CD14-positive monocyte (primary cell): ENCODE measurements around the gene NGLY1. TPM values are rescaled to one million over a fixed set of nuclear protein-coding genes. Genes with fewer than 3 reads are reported as not detected.
A peak's percentile ranks its signal among the peaks of the same experiment; 100 is the strongest.

Experiments
- DNase-seq, 3 donors: peaks; one replicate each; pipeline ENCODE4 v3.0.0-alpha.2; 2011 to 2022
- H2AFZ ChIP-seq: 2 replicates; pipeline ENCODE4 v1.6.0; 2012; ENCODE audit warnings: mild to moderate bottlenecking, low read depth, low read length, inconsistent platforms; ENCODE audit not compliant: insufficient read depth, poor library complexity, severe bottlenecking
- H3K27ac ChIP-seq, 2 donors: 1 replicate in 1 of 2; 2 replicates in 1 of 2; pipeline ENCODE4 v1.5.1; 2012 to 2013; ENCODE audit warnings: low read length in 2 of 2, control low read depth in 1 of 2, inconsistent platforms in 1 of 2, low read depth in 1 of 2, mild to moderate bottlenecking in 1 of 2
- H3K27me3 ChIP-seq, 2 donors: one replicate each; pipeline versions ENCODE4 v1.6.0 to v1.6.1; 2011 to 2013; ENCODE audit warnings: low read length in 2 of 2; ENCODE audit not compliant: control insufficient read depth in 2 of 2, insufficient read depth in 2 of 2
- H3K36me3 ChIP-seq, 2 donors: replicated peaks in 1 of 2; 1 replicate in 1 of 2; 2 replicates in 1 of 2; pipeline versions ENCODE4 v1.5.1 to v1.6.1; 2012 to 2013; ENCODE audit warnings: low read length in 2 of 2, control low read depth in 1 of 2, inconsistent platforms in 1 of 2, mild to moderate bottlenecking in 1 of 2; ENCODE audit not compliant: insufficient read depth in 2 of 2, control insufficient read depth in 1 of 2
- H3K4me1 ChIP-seq, 2 donors: 1 replicate in 1 of 2; 2 replicates in 1 of 2; pipeline versions ENCODE4 v1.5.1 to v1.6.1; 2012 to 2013; ENCODE audit warnings: low read length in 2 of 2, control low read depth in 1 of 2, inconsistent platforms in 1 of 2, mild to moderate bottlenecking in 1 of 2, moderate library complexity in 1 of 2; ENCODE audit not compliant: insufficient read depth in 2 of 2, control insufficient read depth in 1 of 2
- H3K4me2 ChIP-seq: replicated peaks from 2 replicates; pipeline ENCODE3; 2012; ENCODE audit warnings: low read length, moderate library complexity, mild to moderate bottlenecking; ENCODE audit not compliant: poor library complexity, severe bottlenecking; ENCODE audit errors: extremely low read depth
- H3K4me3 ChIP-seq, 3 experiments: fragments of 200-600 bp in 1 of 3; sonication (generic) in 1 of 3; replicated peaks in 1 of 3; 1 replicate in 2 of 3; 2 replicates in 1 of 3; pipeline ENCODE4 v1.5.1; 2011 to 2013; ENCODE audit warnings: low read length in 3 of 3, mild to moderate bottlenecking in 3 of 3, control low read depth in 2 of 3, low read depth in 2 of 3, inconsistent platforms in 1 of 3, moderate library complexity in 1 of 3
- H3K79me2 ChIP-seq: 2 replicates; pipeline ENCODE4 v1.6.0; 2012; ENCODE audit warnings: mild to moderate bottlenecking, control low read depth, inconsistent platforms, low read length, moderate library complexity; ENCODE audit not compliant: insufficient read depth
- H3K9ac ChIP-seq: 2 replicates; pipeline ENCODE4 v1.6.0; 2017; ENCODE audit warnings: low read length, mild to moderate bottlenecking; ENCODE audit not compliant: insufficient read depth, poor library complexity, severe bottlenecking
- H3K9me3 ChIP-seq, 2 donors: replicated peaks in 1 of 2; 1 replicate in 1 of 2; 2 replicates in 1 of 2; pipeline versions ENCODE4 v1.5.1 to v1.6.1; 2012 to 2013; ENCODE audit warnings: low read length in 2 of 2, control low read depth in 1 of 2; ENCODE audit not compliant: control insufficient read depth in 1 of 2, insufficient read depth in 1 of 2
- H4K20me1 ChIP-seq: 2 replicates; pipeline ENCODE4 v1.6.0; 2012; ENCODE audit warnings: mild to moderate bottlenecking, low read length, control low read depth, moderate library complexity; ENCODE audit not compliant: insufficient read depth
- H3K27ac Mint-ChIP-seq, 7 donors: one replicate each; pipeline ENCODE4 v1.8.0; 2020; ENCODE audit warnings: mild to moderate bottlenecking in 7 of 7, mixed read lengths in 7 of 7, moderate library complexity in 6 of 7, inconsistent platforms in 2 of 7
- H3K27me3 Mint-ChIP-seq, 3 donors: one replicate each; pipeline ENCODE4 v1.8.0; 2021 to 2022; ENCODE audit warnings: low read depth in 3 of 3, mild to moderate bottlenecking in 3 of 3, mixed read lengths in 3 of 3, moderate library complexity in 3 of 3, inconsistent platforms in 1 of 3
- H3K36me3 Mint-ChIP-seq, 2 donors: one replicate each; pipeline ENCODE4 v1.8.0; 2020; ENCODE audit warnings: mixed read lengths in 2 of 2, inconsistent platforms in 1 of 2, mild to moderate bottlenecking in 1 of 2
- H3K4me1 Mint-ChIP-seq: one replicate; pipeline ENCODE4 v1.8.0; 2020; ENCODE audit warnings: mild to moderate bottlenecking, mixed read lengths
- H3K4me3 Mint-ChIP-seq, 2 donors: one replicate each; pipeline ENCODE4 v1.8.0; 2020; ENCODE audit warnings: mild to moderate bottlenecking in 2 of 2, mixed read lengths in 2 of 2, moderate library complexity in 1 of 2
- H3K9me3 Mint-ChIP-seq, 7 donors: one replicate each; pipeline ENCODE4 v1.8.0; 2020 to 2022; ENCODE audit warnings: mixed read lengths in 7 of 7, mild to moderate bottlenecking in 6 of 7, moderate library complexity in 6 of 7, inconsistent platforms in 2 of 7
- WGBS: methylation state at CpG from one replicate; pipeline ENCODE4 v1.1.5; 2013; ENCODE audit warnings: missing lambda C conversion rate; ENCODE audit not compliant: insufficient coverage; 5-methylcytosine and 5-hydroxymethylcytosine counted together
- intact Hi-C, 2 donors: fragments of 100-400 bp; cut with micrococcal nuclease; formaldehyde crosslinking; loops; one replicate each; pipeline versions ENCODE4 v1.15.0 to v1.15.1; 2023
- polyA plus RNA-seq, 3 donors: library from polyadenylated mRNA; depleted of rRNA in 1 of 3; unstranded in 2 of 3; stranded (reverse) in 1 of 3; fragments of 300-500 nt in 2 of 3; fragments of >200 nt in 1 of 3; fragmentation: Illumina TruSeq in 2 of 3; gene quantifications; 1 replicate in 2 of 3; 2 replicates in 1 of 3; pipeline ENCODE4 v1.2.3, GENCODE V29; 2012 to 2021
- TF ChIP-seq, protein P1 (sequence below): fragments of 200-600 bp; IDR thresholded peaks from one replicate; pipeline ENCODE4 v1.8.0; 2022; ENCODE audit warnings: antibody characterized with exemption, mild to moderate bottlenecking

Gene NGLY1
- polyA plus RNA-seq, 3 donors: 11.4 to 33.4 (median 29.6) TPM

DNA sequence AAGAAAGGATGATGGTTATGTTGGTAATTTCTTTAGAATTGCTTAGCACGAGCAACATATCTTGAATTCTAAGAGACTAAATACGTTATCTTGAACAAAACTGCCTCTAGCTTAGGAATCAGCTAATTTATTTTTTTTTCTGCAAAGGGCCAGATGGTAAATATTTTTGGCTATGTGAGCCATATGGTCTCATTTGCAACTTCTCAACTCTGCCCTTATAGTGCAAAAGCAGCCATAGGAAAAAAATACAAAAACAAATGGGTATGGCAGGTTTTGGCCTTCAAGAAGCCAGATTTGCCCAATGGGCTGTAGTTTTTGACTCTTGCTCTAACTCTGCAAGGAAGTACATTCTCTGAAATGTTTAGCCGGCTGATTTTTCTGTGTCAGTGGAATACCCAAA is 18.5 kb upstream of the NGLY1 start:
- no peaks in the 10 kb centered on the region for H3K9me3 Mint-ChIP-seq
- no peak overlapping the region for H2AFZ ChIP-seq
- WGBS: no CpG with 5 or more reads among the region's 3 CpGs

DNA sequence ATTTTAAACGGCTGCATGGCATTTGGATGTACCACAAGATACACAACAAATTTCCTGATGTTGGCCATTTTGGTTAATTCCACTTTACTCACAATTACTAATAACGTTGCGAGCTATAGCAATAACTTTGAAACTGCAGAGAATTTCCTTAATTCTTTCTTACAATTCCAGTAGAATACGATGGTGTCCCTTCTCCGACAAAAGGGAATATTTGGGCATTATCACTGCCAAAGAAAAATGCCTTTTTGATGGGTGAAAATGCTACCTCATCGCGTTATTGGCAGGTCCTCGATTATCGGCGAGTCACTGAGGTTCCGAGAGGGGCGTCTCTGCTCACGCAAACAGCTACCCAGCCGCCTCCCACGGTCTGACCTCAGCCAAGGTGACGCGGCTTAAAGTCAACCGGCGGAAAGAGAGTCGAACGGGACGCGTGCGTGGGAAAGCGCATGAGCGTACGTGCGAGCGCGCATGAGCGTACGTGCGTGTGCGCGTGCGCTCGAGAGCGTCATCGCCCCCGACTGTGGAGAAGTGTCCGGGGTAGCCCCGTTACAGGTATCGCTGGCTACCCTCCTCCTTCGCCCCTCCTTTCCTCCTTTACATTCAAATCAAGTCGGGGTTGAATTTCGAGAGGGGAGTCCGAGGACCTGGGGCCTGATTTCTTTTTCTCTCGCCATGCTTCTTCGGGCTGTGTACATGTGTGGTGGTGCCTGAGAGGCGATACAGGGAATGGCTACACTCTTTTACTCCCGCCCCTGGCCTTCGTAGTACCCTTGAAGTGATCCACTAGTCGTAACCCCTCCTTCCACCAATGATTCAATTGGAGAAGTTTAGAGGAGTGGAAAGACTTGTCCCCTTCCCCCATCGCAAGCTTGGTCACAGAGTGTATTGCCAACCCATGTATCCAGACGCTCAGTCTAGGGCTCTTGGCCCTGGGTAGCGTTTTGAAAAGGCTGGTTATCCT is 6.6 kb upstream of the NGLY1 start, which contains the start of gene OXSM:
TSS of gene OXSM (plus strand) at position 495 of the 961 bp plus-strand sequence. CDS start 931 bp downstream, outside the sequence.
- Mint-ChIP-seq H3K27ac (peak within 1 kb of the TSS; percentile 92 to 99 (median 96)), H3K36me3 (peaks cover 5 to 6% of the 10 kb centered on the region in 2 donors), H3K27me3 (peaks cover 0 to 2% (median 0%) of the 10 kb centered on the region in 3 donors), H3K4me1 (peaks cover 18% of the 10 kb centered on the region), H3K9me3 (no peaks in the 10 kb centered on the region), H3K4me3 (peak within 1 kb of the TSS; percentile 95 to 98)
- no peaks in the 10 kb centered on the region for H4K20me1 ChIP-seq
- intact Hi-C loops: no loop called here
- peak within 1 kb of the TSS; percentile 79 to 95 for H3K27ac ChIP-seq
- peak; percentile 90 to 95 (median 91) for DNase-seq
- peaks cover 19% of the 10 kb centered on the region for H3K79me2 ChIP-seq
- H3K27me3 ChIP-seq: no peaks in the 10 kb centered on the region
- peaks cover 5 to 14% of the 10 kb centered on the region in 2 donors for H3K36me3 ChIP-seq
- H3K9me3 ChIP-seq: no peaks in the 10 kb centered on the region
- under 1% methylated on average over 28 of the region's 56 CpGs for WGBS
- peaks cover 14 to 15% of the 10 kb centered on the region in 2 donors for H3K4me1 ChIP-seq
- TF ChIP-seq, protein P1, sequence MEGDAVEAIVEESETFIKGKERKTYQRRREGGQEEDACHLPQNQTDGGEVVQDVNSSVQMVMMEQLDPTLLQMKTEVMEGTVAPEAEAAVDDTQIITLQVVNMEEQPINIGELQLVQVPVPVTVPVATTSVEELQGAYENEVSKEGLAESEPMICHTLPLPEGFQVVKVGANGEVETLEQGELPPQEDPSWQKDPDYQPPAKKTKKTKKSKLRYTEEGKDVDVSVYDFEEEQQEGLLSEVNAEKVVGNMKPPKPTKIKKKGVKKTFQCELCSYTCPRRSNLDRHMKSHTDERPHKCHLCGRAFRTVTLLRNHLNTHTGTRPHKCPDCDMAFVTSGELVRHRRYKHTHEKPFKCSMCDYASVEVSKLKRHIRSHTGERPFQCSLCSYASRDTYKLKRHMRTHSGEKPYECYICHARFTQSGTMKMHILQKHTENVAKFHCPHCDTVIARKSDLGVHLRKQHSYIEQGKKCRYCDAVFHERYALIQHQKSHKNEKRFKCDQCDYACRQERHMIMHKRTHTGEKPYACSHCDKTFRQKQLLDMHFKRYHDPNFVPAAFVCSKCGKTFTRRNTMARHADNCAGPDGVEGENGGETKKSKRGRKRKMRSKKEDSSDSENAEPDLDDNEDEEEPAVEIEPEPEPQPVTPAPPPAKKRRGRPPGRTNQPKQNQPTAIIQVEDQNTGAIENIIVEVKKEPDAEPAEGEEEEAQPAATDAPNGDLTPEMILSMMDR: no peak
- H3K4me3 ChIP-seq: peak within 1 kb of the TSS; percentile 86 to 95 (median 92)
- peak within 1 kb of the TSS; percentile 85 for H2AFZ ChIP-seq
- peak within 1 kb of the TSS; percentile 81 for H3K9ac ChIP-seq
- peak within 1 kb of the TSS; percentile 83 for H3K4me2 ChIP-seq

More for the DNA sequence above, 18.5 kb upstream of the NGLY1 start:
- Histone ChIP-seq H3K27me3 (no peaks in the 10 kb centered on the region), H4K20me1 (no peaks in the 10 kb centered on the region), H3K27ac (no peak overlapping the region), H3K9ac (no peak overlapping the region), H3K79me2 (no peaks in the 10 kb centered on the region), H3K36me3 (no peaks in the 10 kb centered on the region), H3K4me3 (no peak overlapping the region), H3K4me1 (no peaks in the 10 kb centered on the region), H3K9me3 (no peaks in the 10 kb centered on the region), H3K4me2 (no peak overlapping the region)
- TF ChIP-seq, protein P1: no peak
- H3K36me3 Mint-ChIP-seq: no peaks in the 10 kb centered on the region
- no peak overlapping the region for H3K27ac Mint-ChIP-seq
- intact Hi-C loops: no loop called here
- no peak overlapping the region for H3K4me3 Mint-ChIP-seq
- peaks cover 0 to 1% (median 0%) of the 10 kb centered on the region in 3 donors for H3K27me3 Mint-ChIP-seq
- no peaks in the 10 kb centered on the region for H3K4me1 Mint-ChIP-seq
- no peak for DNase-seq
